GM12878 (cell line): ENCODE data around the gene CBLN3. TPM values are rescaled to one million over a fixed set of nuclear protein-coding genes. Genes with fewer than 3 reads are reported as not detected.

Source experiments
- ATAC-seq: fragments of 200-7000 bp; cut with Tn5 transposase; 3 replicates; pipeline ENCODE4 v1.9.1; 2020; ENCODE audit warnings: mild to moderate bottlenecking, moderate library complexity
- BruUV-seq: library from RNA; stranded (reverse); fragments of 400-500 nt; replicated peaks from 2 replicates; lab custom pipeline; 2021; lab: Mats Ljungman, UMichigan
- CTCF ChIA-PET: fragments of 300-600 bp; sonication (Branson Sonifier 250); formaldehyde crosslinking; extraction: SDS; loops from one replicate; lab custom pipeline; 2021; ENCODE audit warnings: inconsistent platforms; lab: Yijun Ruan, JAX
- POLR2A ChIA-PET: fragments of 350-600 bp; formaldehyde crosslinking; extraction: SDS; loops from one replicate; lab custom pipeline; 2021; ENCODE audit warnings: inconsistent platforms; lab: Charles Lee
- RAD21 ChIA-PET: fragments of 300-600 bp; sonication (Branson Sonifier 250); formaldehyde crosslinking; loops from one replicate; lab custom pipeline; 2023; ENCODE audit warnings: antibody characterized with exemption; ENCODE audit not compliant: unreplicated experiment; lab: Charles Lee
- SMC1A ChIA-PET: fragments of 300-600 bp; sonication (Branson Sonifier 250); formaldehyde crosslinking; loops from one replicate; lab custom pipeline; 2023; ENCODE audit not compliant: unreplicated experiment, uncharacterized antibody; lab: Charles Lee
- DNase-seq: peaks from one replicate; pipeline ENCODE4 v3.0.0-alpha.2; 2011; ENCODE audit warnings: low read depth, low spot score
- FAIRE-seq: peaks from 3 replicates; lab custom pipeline; 2011; peaks lifted over from hg19 to GRCh38; lab: Jason Lieb, UNC
- H2AFZ ChIP-seq: 2 replicates; pipeline ENCODE4 v1.6.0; 2011; ENCODE audit warnings: low read depth, low read length, control low read depth; ENCODE audit not compliant: control insufficient read depth
- H3K27ac ChIP-seq: 2 replicates; pipeline ENCODE4 v1.5.1; 2011; ENCODE audit warnings: control low read depth; ENCODE audit not compliant: control insufficient read depth, insufficient read depth
- H3K27me3 ChIP-seq, 2 experiments: replicated peaks in 1 of 2; 2 replicates each; pipeline versions ENCODE4 v1.6.0 to v1.6.1; 2011; ENCODE audit warnings: low read length in 1 of 2; ENCODE audit not compliant: control insufficient read depth in 2 of 2, insufficient read depth in 2 of 2
- H3K36me3 ChIP-seq, 2 experiments: 2 replicates each; pipeline ENCODE4 v1.5.1; 2011; ENCODE audit warnings: low read length in 1 of 2; ENCODE audit not compliant: control insufficient read depth in 2 of 2, insufficient read depth in 2 of 2
- H3K4me1 ChIP-seq: 2 replicates; pipeline ENCODE4 v1.6.1; 2011; ENCODE audit warnings: mild to moderate bottlenecking, low read length, moderate library complexity, mixed read lengths; ENCODE audit not compliant: control insufficient read depth, insufficient read depth
- H3K4me2 ChIP-seq: 2 replicates; pipeline ENCODE4 v1.6.0; 2011; ENCODE audit warnings: control low read depth; ENCODE audit not compliant: control insufficient read depth, insufficient read depth
- H3K4me3 ChIP-seq: fragments of 200-600 bp; sonication (generic); 2 replicates; pipeline ENCODE4 v1.5.1; 2016
- H3K79me2 ChIP-seq: 2 replicates; pipeline ENCODE4 v1.6.0; 2011; ENCODE audit warnings: low read length; ENCODE audit not compliant: control insufficient read depth, insufficient read depth
- H3K9ac ChIP-seq: 2 replicates; pipeline ENCODE4 v1.8.0; 2011; ENCODE audit warnings: low read length, control low read depth, mixed read lengths; ENCODE audit not compliant: control insufficient read depth, insufficient read depth
- H3K9me3 ChIP-seq: replicated peaks from 3 replicates; pipeline ENCODE4 v1.5.1; 2011; ENCODE audit warnings: mild to moderate bottlenecking, low read length; ENCODE audit not compliant: control insufficient read depth, insufficient read depth
- H4K20me1 ChIP-seq: 2 replicates; pipeline ENCODE4 v1.6.0; 2011; ENCODE audit not compliant: control insufficient read depth, insufficient read depth
- BHLHE40 ChIP-seq, 2 experiments: fragments of 450-650 bp in 1 of 2; IDR thresholded peaks; 2 replicates each; pipeline ENCODE4 v1.6.1; 2011 to 2017; ENCODE audit warnings: low read depth in 2 of 2, borderline replicate concordance in 1 of 2, improper control_type of control experiment in 1 of 2, low read length in 1 of 2, mild to moderate bottlenecking in 1 of 2
- CBX3 ChIP-seq: fragments of 200-600 bp; sonication (generic); IDR thresholded peaks from 2 replicates; pipeline ENCODE4 v1.6.1; 2016; ENCODE audit warnings: low read depth, borderline replicate concordance
- CREB1 ChIP-seq: IDR thresholded peaks from 2 replicates; pipeline ENCODE4 v1.6.1; 2012; ENCODE audit warnings: low read depth, mild to moderate bottlenecking, inconsistent platforms
- GABPA ChIP-seq: IDR thresholded peaks from 2 replicates; pipeline ENCODE4 v1.6.1; 2014; ENCODE audit warnings: antibody characterized with exemption, low read depth, mild to moderate bottlenecking, inconsistent platforms
- MXI1 ChIP-seq: fragments of 150-350 bp; IDR thresholded peaks from 2 replicates; pipeline ENCODE4 v1.6.1; 2011; ENCODE audit warnings: low read depth, mild to moderate bottlenecking, inconsistent platforms, low read length, improper control_type of control experiment
- MYC ChIP-seq: IDR thresholded peaks from 2 replicates; pipeline ENCODE4 v1.6.1; 2011; ENCODE audit warnings: mild to moderate bottlenecking, low read length, moderate library complexity, inconsistent platforms; ENCODE audit not compliant: insufficient read depth, insufficient replicate concordance, insufficient read length, severe bottlenecking
- NR2C2 ChIP-seq: IDR thresholded peaks from 2 replicates; pipeline ENCODE4 v1.6.1; 2011; ENCODE audit warnings: borderline replicate concordance, low read depth; ENCODE audit not compliant: control insufficient read depth, insufficient read length
- NR2F1 ChIP-seq: fragments of 450-650 bp; conservative IDR thresholded peaks from 2 replicates; pipeline ENCODE4 v1.6.1; 2017; ENCODE audit warnings: mild to moderate bottlenecking
- NRF1 ChIP-seq: conservative IDR thresholded peaks from 2 replicates; pipeline ENCODE4 v1.6.1; 2011; ENCODE audit warnings: mild to moderate bottlenecking, low read depth, low read length, improper control_type of control experiment
- POLR2AphosphoS5 ChIP-seq: IDR thresholded peaks from 2 replicates; pipeline ENCODE4 v1.6.1; 2011; ENCODE audit warnings: mild to moderate bottlenecking, low read length, inconsistent platforms
- TCF7 ChIP-seq: IDR thresholded peaks from 2 replicates; pipeline ENCODE4 v1.6.1; 2014; ENCODE audit warnings: antibody characterized with exemption, borderline replicate concordance
- WRNIP1 ChIP-seq: IDR thresholded peaks from 2 replicates; pipeline ENCODE4 v1.6.1; 2011; ENCODE audit warnings: low read depth, low read length, improper control_type of control experiment, borderline replicate concordance
- ZBTB33 ChIP-seq: fragments of 450-650 bp; IDR thresholded peaks from 2 replicates; pipeline ENCODE4 v1.6.1; 2017; ENCODE audit warnings: mild to moderate bottlenecking
- ZNF24 ChIP-seq: fragments of 450-650 bp; IDR thresholded peaks from 2 replicates; pipeline ENCODE4 v1.6.1; 2017; ENCODE audit warnings: antibody characterized with exemption, mild to moderate bottlenecking
- WGBS: methylation state at CpG from one replicate; pipeline ENCODE4 v1.1.6; 2016; ENCODE audit warnings: low lambda C conversion rate; ENCODE audit not compliant: insufficient replicate concordance, insufficient coverage; ENCODE audit errors: missing lambda C conversion rate; 5-methylcytosine and 5-hydroxymethylcytosine counted together
- in situ Hi-C: fragments of 300-500 bp; cut with MboI; formaldehyde crosslinking; loops from 9 replicates; pipeline ENCODE4 v1.14.3; 2018; ENCODE audit warnings: mixed read lengths
- intact Hi-C: fragments of 100-400 bp; cut with micrococcal nuclease; formaldehyde crosslinking; loops from one replicate; pipeline ENCODE4 v1.14.2; 2022; ENCODE audit not compliant: unreplicated experiment
- polyA plus RNA-seq, 11 experiments: library from polyadenylated mRNA; depleted of rRNA in 4 of 11; unstranded in 6 of 11; stranded (reverse) in 5 of 11; fragments of >200 nt; fragmentation: Nextera tagmentation in 4 of 11; fragmentation: Illumina TruSeq in 1 of 11; extraction: Ambion mirVana in 4 of 11; extraction: Trizol in 1 of 11; gene quantifications; 1 replicate in 1 of 11; 2 replicates in 10 of 11; pipeline versions ENCODE4 v1.2.1 to v1.2.3, GENCODE V29; 2011 to 2016; ENCODE audit warnings: inconsistent platforms in 2 of 11, missing spikeins in 2 of 11, low read depth in 1 of 11
- total RNA-seq, 4 experiments: library from RNA; depleted of rRNA in 3 of 4; stranded (reverse); fragments of >200 nt in 3 of 4; fragmentation: Illumina TruSeq in 1 of 4; extraction: Trizol in 1 of 4; gene quantifications; 2 replicates each; pipeline versions ENCODE4 v1.2.1 to v1.2.3, GENCODE V29; 2013 to 2021
- TF ChIP-seq, protein P1 (sequence below): fragments of 450-650 bp; IDR thresholded peaks from 2 replicates; pipeline ENCODE4 v1.6.1; 2017; ENCODE audit warnings: borderline replicate concordance

The CBLN3 gene
- total and polyA plus RNA-seq, 10 of the 15 experiments (the other 5 are each of a cell fraction or from before 2014, with no cell fraction given), result 0.16 to 4.9 (median 1.3) TPM

- TF ChIP-seq CREB1, result 0 out of 2 replicates have a peak, but pooled peaks have one; percentile 6
- TF ChIP-seq, all 136 proteins: peak for 11
Measured at GRCh38 chr14:24430682-24431568, 1.5 kb upstream of the CBLN3 start (continued).

DNA sequence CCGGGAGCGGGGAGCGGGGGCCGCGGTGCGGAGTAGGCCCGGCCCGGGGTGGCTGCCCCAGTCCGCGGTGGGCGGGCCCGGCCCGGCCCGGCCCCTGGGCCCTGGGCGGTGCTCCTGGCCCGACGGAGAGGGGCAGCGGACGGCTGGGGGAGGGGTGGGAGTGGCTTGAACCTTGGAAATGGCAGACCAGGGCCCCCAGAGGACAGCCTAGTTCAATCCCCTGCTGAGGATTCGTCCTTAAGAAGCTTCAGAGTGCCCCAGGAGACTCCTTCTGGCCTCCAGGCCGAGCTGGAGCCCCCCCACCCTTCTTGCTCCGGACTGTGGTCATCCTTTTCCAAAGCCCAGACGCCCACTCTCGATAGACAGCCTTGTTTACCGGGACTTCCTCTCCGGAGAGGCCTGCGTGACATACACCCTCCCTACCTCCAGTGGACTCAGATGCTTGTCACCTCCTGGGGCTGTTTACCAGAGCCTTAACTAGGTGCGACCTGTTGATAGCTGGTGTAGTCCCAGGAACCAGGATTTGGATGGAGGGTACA is 744 bp upstream of the CBLN3 start:
- Histone ChIP-seq H2AFZ (no peak overlapping the region; the same call in 1 of the 2 replicates), H3K36me3 (peaks cover 4 to 9% of the 10 kb centered on the region in 2 experiments), H3K27me3 (no peaks in the 10 kb centered on the region), H3K27ac (peak overlapping the region; percentile 92), H3K4me2 (peak overlapping the region; percentile 91), H3K9ac (peak overlapping the region; percentile 80), H3K9me3 (no peaks in the 10 kb centered on the region), H3K4me3 (peak overlapping the region; percentile 93), H3K4me1 (peaks cover 8% of the 10 kb centered on the region), H4K20me1 (no peaks in the 10 kb centered on the region), H3K79me2 (peaks cover 25% of the 10 kb centered on the region)
- FAIRE-seq, result peak; percentile 84
- BruUV-seq, result no TSS peak
- intact Hi-C loops, result loop anchor here (2.0 kb wide), 1 partner anchor 187 kb away; the partner anchor contains the start of gene TINF2
- SMC1A ChIA-PET, result interaction anchor here (1.4 to 8.1 kb wide), 16 partner anchors 11 to 187 kb away, joined by 4 to 79 read pairs (median 10); partner anchors contain the start of genes ADCY4, CIDEB, LTB4R and NFATC4
- CTCF ChIA-PET, result interaction anchor here (0.6 to 10.8 kb wide), 25 partner anchors 11 to 217 kb away, joined by 3 to 452 read pairs (median 13); partner anchors contain the start of genes ADCY4, CHMP4A, CIDEB and LTB4R
- POLR2A ChIA-PET, result interaction anchor here (0.6 to 3.4 kb wide), 16 partner anchors 9 to 315 kb away, joined by 3 to 61 read pairs (median 8); partner anchors contain the start of genes ADCY4, DCAF11, IPO4 and LTB4R2
- peak; percentile 79 for ATAC-seq
- RAD21 ChIA-PET, result interaction anchor here (0.6 to 4.3 kb wide), 21 partner anchors 11 to 316 kb away, joined by 3 to 141 read pairs (median 8); partner anchors contain the start of genes ADCY4, CIDEB, DCAF11 and NRL
- in situ Hi-C loops, result loop anchor here (5.0 to 10.0 kb wide), 3 partner anchors 63 to 1125 kb away; partner anchors contain the start of genes BCL2L2, NFATC4 and PPP1R3E
- no peak for DNase-seq
- WGBS, result 1% methylated on average over 22 of the region's 28 CpGs
- TF ChIP-seq NRF1, result no peak
- no peak for TF ChIP-seq CBX3
- TF ChIP-seq MXI1, result no peak
- TF ChIP-seq ZBTB33, result no peak
- 0 out of 2 replicates have a peak, but pooled peaks have one; percentile 1 for TF ChIP-seq NR2F1
- TF ChIP-seq GABPA, result no peak
- TF ChIP-seq BHLHE40 (IDR thresholded peaks at IDR 0.05; ENCODE audit: borderline replicate concordance in 1 of 2, low read depth in 2 of 2, low read length in 1 of 2), result no peak
- TF ChIP-seq ZNF24, result no peak
- TF ChIP-seq POLR2AphosphoS5, result no peak
- TF ChIP-seq, protein P1, sequence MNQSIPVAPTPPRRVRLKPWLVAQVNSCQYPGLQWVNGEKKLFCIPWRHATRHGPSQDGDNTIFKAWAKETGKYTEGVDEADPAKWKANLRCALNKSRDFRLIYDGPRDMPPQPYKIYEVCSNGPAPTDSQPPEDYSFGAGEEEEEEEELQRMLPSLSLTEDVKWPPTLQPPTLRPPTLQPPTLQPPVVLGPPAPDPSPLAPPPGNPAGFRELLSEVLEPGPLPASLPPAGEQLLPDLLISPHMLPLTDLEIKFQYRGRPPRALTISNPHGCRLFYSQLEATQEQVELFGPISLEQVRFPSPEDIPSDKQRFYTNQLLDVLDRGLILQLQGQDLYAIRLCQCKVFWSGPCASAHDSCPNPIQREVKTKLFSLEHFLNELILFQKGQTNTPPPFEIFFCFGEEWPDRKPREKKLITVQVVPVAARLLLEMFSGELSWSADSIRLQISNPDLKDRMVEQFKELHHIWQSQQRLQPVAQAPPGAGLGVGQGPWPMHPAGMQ, result no peak
- no peak for TF ChIP-seq TCF7
- TF ChIP-seq NR2C2, result no peak
- TF ChIP-seq MYC, result no peak
- TF ChIP-seq WRNIP1, result no peak
